GM19035 (cell line): Measurements from ENCODE around the gene SLC39A1.
A peak's percentile ranks its signal among the peaks of the same experiment; 100 is the strongest.
"Not testable (repeated sequence)": the region's sequence is repeated elsewhere in the genome, so short reads cannot be mapped to it uniquely, and the experiment has no call there.

Source experiments
- ATAC-seq: cut with Tn5 transposase; IDR thresholded peaks from one replicate; pipeline ENCODE4 v1.9.1; 2021; ENCODE audit not compliant: unreplicated experiment

The SLC39A1 gene, protein sequence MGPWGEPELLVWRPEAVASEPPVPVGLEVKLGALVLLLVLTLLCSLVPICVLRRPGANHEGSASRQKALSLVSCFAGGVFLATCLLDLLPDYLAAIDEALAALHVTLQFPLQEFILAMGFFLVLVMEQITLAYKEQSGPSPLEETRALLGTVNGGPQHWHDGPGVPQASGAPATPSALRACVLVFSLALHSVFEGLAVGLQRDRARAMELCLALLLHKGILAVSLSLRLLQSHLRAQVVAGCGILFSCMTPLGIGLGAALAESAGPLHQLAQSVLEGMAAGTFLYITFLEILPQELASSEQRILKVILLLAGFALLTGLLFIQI

DNA sequence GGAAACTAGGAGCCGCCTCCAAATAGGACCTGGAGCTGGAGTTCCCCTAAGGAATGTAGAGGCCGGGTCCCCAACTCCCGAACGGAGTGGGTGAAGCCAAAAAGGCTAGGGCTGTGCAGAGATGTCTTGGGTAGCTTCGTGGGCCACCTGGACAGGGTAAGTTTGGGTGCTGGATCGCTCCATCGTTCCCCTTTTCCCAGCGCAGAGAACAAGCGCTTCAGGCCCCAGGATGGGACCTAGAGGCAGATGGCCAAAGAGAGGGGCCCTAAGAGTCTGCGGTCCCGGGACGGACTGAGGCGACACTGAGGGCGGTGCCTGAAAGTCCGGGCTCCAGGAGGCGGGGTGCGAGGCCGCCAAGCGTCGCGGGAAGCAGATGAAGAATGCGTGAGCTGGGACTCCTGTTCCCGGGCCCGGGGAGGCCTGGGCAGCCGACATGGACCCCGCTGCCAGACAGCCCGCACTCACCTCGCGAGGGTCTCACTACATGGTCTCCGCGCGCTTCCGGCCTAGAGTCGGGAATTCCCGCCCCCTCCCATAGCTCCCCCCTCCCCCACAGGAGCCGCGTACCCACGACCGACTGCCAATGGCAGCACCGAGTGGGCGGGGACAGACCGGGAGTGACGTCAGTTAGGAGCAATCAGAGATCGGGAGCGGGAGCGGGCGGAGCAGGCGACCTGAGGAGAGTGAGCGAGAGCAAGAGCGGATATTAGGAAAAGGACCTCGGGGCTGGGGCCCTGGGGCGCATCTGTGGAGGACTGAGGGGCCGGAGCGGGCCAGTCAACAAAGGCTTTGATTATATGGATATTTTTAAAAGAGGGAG lies at the start of gene SLC39A1:
SLC39A1 (minus strand) TSS at position 508 of the 820 bp plus-strand sequence. CDS start 822 bp downstream, outside the sequence.
- ATAC-seq, result peak; percentile 48

DNA sequence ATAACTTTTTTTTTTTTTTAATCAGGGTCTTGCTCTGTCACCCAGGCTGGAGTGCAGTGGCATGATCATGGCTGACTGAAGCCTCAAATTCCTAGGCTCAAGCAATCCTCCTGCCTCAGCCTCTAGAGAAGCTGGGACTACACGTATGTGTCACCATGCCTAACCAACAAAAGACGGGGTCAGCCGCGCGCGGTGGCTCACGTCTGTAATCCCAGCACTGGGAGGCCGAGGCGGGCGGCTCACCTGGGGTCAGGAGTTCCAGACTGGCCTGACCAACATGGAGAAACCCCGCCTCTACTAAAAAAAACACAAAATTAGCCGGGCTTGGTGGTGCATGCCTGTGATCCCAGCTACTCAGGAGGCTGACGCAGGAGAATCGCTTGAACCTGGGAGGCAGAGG lies 49.2 kb upstream of the SLC39A1 start:
- ATAC-seq, result not testable (repeated sequence)

DNA sequence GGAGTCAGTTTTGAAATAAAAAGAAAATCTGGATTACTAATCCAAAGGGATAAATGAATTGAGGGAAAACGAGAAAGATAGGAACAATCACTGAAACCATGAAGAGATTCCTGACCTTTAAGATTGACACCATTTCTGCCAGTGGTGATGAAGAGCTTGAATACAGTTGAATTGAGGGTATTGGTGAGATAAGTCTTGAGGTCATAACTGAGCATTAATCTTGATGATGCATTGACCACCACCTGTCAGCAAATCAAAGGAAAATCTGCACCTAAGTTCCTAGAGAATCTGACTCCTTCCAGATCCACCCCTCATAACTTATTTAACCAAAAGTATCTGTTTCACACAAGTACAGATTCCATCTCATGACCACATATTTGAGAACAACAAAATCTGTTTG lies 48.8 kb upstream of the SLC39A1 start:
- no peak for ATAC-seq

DNA sequence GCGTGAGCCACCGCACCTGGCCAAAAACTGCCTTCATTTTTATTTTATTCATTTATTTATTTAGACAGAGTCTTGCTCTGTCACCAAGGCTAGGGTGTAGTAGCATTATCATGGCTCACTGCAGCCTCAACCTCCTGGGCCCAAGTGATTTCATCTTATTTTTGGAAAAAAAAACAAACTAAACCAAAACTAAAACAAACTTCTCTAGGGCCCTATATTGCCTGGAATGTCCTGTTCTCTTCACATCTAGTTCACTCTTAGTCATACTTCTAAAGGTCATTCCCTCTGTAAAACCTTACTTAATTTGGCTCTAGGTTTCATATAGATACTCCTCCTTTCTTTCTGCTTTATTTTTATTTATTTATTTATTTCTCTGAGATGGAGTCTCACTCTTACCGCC lies 42.8 kb upstream of the SLC39A1 start:
- ATAC-seq, result no peak

DNA sequence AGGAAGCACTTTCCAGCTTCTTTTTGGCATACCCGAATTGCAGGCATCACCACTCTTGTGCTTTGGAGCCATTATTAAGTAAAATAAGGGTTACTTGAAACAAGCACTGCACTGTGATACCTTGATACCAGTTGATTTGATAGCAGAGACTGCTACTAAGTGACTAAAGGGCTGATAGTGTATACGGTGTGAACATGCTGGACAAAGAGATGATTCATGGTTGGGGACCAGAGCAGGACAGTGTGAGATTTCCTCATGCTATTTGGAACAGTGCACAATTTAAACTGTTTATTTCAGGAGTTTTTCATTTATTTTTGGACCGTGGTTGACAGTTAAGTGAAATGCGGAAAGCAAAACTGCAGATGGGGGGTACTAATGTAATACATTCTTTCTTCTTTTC lies 37.1 kb upstream of the SLC39A1 start:
- no peak for ATAC-seq

DNA sequence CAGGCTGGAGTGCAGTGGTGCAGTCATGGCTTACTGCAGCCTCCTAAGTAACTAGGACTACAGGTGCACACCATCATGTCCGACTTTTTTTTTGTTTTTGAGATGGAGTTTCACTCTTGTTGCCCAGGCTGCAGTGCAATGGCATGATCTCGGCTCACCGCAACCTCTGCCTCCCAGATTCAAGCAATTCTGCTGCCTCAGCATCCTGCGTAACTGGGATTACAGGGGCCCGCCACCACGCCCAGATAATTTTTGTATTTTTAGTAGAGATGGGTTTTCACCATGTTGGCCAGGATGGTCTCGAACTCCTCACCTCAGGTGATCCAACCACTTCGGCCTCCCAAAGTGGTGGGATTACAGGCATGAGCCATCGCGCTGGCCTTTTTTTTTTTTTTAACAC lies 33.5 kb upstream of the SLC39A1 start:
- not testable (repeated sequence) for ATAC-seq

DNA sequence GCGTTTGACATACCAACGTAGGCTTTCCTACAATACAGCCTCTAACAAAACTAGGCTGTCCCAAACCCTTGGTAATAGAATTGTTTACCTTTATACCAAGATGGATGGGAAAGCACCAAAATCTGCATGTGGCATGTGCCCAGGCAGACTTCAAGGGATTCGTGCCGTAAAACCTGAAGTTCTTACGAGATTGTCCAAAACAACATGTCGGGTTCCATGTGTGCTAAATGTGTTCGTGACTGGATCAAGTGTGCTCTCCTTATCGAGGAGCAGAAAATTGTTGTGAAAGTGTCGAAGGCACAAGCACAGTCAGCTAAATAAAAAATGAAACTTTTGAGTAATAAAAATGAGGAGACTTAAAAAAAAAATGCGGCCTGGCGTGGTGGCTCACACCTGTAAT lies 32.3 kb upstream of the SLC39A1 start:
- no peak for ATAC-seq

DNA sequence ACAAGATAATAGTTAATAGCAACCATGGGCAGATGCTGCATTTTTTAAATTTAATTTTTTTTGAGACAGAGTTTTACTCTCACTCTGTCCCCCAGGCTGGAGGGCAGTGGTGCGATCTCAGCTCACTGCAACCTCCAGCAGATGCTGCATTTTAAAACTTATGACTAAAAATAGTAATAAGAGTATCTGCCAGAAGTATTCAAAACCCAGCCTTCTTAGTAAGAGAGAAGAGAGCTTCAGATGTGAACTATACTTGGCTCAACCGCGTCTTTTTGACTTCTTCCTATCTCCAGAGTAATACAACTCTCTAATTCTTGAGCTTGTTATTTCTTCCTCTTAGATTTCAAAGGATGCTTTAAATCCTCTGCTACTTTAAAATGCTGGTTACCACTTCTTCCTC lies 31.9 kb upstream of the SLC39A1 start:
- no peak for ATAC-seq

DNA sequence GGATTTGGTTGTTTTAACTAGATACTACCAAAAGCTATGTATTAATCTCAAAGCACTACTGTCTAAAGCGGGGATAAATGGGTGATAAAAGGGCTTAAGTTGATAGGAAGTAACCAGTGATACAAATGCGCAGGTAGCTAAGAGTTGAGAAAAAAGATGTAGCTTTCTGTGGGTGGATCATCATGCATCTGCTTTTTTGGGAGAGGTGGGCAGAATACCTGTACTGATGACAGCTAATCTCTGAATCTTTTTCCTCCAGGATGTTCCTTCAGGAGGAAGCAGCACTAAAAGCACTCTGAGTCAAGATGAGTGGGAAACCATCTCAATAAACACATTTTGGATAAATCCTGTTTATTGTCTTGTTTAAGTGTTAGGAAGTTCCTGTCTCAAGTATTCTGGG lies 28.5 kb upstream of the SLC39A1 start:
- ATAC-seq, result no peak

DNA sequence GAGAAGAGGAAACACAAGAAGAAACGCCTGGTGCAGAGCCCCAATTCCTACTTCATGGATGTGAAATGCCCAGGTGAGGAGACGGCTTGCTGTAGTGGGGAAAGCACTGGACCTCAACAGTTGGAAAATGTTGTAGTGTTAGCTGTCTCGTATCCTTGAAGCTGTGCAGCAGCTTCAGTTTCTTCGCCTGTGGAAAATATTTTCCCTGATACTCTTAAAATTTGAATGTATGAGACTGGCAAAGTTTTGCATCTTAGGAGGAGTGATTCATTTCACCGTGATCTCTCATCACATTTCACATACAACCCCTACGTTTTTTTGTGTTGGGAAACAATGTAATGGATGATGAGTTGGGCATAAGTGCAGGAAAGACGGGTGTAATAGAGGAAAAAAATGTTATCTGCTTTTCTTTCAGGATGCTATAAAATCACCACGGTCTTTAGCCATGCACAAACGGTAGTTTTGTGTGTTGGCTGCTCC lies 27.9 kb upstream of the SLC39A1 start:
- ATAC-seq, result no peak

DNA sequence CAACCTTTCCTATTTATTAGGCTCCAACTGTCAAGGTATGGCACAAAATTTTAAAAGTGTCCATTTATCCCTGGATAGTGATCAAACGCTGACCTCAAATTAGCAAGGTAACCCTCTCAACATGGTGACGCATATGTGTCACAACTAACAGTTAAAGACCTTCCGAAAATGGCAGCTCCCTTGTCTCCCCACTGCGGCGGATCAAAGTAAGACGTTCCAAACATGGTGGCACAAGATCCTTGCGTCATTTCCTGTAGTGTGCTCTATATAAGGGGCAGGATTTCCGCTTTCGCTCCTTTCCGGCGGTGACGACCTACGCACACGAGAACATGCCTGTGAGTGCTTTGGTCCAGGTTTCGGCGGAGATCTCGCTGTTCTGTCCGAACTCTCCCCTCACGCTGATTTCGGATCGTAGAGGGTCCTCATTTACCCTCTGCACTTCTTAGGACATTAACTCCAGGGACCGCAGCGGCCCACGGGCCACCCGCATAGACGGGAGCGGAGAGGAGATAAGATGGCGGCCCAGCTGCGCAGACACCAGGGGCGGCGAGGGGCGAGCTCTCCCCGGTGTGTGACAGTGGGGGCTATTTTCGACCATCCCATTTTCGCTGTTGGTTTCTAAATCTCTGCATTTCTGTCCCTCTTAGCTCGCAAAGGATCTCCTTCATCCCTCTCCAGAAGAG lies 27.3 kb upstream of the SLC39A1 start, which contains the start of gene RPS27:
RPS27 (plus strand) TSS at position 295 of the 683 bp plus-strand sequence; CDS start at position 330, 35 bp downstream.
- ATAC-seq, result peak; percentile 80

DNA sequence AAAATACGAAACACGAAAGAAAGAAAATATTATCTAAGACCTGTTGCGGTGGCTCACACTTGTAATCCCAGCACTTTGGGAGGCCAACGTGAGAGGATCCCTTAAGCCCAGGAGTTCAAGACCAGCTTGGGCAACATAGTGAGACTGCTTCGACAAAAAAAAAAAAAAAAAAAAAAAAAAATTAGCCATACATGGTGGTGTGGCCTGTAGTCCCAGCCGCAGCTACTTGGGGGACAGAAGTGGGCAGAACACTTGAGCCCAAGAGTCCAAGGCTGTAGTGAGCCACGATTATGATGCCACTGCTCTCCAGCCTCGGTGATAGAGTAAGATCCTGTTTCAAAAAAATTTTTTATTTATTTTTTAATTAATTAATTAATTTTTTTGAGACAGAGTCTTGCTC lies 24.3 kb upstream of the SLC39A1 start:
- no peak for ATAC-seq

DNA sequence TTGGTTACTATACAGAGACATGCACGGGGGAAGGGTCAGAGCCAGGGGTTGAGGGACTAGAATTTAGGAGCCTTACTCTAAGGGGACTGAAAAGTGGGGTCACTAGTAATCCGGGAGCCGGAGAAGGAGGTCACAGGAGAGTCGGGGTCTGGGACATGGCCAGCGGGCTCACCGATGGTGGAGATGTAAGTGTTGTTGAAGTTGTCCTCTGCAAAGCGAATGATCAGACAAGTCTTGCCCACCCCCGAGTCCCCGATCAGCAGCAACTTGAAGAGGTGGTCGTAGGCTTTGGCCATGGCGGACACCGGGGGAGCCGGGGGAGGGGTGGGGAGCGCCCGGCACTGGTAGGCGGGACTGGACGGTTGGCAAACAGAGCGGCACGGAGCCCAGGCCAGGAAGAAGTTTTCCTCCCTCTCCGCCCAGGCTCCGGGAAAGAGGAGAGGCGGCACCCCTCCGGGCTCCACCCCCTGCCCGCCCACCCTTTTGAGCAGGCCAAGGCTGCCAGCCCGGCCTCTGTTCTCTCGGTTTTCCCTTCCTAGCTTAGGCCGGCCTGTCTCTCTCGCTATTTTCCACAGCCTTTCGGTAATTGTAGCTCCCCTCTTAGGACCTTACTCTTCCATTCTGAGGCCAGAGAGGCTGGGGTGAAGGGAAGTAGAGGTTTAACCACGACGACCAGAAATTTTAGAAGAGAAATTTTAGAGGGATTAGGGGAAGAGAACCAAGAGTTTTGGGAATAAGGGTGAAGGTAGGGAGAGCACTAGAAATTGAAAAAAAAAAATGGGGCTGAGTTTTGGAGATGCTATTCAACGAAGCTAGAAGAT lies 22.8 kb upstream of the SLC39A1 start, which contains the start of gene RAB13:
RAB13 (minus strand) TSS at position 399 of the 821 bp plus-strand sequence; CDS start at position 296, 103 bp downstream.
- no peak for ATAC-seq

DNA sequence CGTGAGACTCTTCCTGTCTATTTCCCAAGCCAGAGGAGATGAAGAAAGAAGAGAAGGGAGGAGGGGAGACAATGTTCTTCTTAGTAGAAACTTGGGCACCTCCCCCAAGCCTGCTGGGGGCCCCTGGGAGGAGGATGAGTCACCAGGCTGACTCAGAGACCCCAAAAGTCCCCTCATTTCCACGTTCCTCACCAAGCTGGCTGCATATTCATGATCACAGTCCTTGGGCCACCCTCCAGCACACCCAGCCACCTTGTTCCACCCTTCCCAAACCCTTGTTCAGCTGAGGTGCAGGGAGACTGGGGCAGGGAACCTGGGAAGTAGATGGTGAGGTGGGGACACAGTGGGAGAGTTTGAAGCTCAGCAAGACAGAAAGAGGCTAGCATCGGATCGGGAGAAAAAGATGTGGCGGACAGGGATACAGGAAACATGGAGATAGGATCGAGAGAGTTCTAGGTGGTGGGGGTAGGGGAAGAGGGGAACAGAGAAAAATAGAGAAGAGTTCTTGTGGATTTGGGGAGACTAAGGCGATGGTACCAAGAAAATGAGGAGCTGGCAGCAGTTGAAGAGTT lies 22.1 kb upstream of the SLC39A1 start:
- no peak for ATAC-seq

DNA sequence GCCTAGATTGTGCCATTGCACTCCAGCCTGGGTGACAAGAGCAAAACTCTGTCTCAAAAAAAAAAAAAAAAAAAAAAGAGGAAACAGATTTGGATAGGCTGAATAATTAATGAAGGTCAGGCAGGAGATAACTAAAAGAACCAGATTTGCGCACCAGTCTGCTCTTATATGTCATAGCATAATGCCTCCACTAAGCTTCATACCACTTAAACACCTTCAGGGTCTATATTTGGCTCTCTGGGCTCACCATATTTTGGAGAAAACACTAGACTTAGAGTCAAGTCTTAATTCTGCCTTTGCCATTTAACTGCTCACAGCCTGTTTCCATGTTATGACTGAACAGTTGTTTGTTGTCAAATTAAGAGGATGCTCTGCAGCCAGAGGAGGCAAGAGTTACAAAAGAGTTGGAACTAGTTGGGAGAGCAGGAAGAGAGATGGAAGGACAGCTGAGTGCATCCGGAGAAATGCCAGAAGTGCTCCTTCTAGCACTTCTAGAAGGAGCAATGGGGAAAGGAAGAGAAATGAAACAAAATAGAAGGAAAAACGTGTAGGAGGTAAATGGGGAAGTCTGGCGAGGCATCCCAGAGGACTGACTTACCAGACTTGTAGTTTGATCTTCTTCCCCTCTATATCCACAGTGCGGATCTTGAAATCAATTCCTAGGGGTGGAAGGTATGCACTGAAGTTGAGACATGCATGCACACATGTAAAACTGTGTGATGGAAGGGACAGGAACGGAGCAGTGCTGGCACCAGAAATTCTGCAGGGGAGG lies 21.0 kb upstream of the SLC39A1 start:
- ATAC-seq, result no peak

DNA sequence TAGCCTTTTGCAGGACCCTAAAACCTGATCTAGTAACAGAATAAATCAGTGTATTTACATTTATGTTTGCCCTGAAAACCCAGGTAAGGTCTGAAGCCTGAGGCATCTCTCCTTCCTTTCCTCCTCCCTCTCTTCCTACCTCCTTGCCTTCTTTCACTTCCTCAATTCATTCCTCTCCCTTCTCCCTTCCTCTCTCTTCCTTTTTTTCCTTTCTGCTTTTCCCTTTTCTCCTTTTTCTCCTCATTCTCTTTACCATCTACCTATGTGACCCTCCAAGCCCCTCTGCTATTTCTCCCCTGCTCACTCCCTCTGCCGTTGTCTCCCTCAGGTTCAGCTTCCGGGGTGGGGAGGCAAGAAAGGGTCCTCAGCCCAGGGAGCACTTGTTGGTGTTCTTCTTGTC lies 18.4 kb upstream of the SLC39A1 start:
- not testable (repeated sequence) for ATAC-seq

DNA sequence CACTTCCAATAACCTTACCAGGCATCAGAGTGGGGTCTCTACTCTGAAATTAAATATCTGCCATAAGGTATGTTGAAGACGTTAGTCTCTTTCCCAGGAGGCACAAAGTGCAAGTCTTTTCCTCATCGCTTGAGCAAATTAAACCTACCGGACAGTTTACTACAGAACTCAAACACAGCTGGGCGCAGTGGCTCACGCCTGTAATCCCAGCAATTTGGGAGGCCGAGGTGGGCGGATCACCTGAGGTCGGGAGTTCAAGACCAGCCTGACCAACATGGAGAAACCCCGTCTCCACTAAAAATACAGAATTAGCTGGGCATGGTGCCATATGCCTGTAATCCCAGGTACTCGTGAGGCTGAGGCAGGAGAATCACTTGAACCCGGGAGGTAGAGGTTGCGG lies 15.8 kb upstream of the SLC39A1 start:
- not testable (repeated sequence) for ATAC-seq

DNA sequence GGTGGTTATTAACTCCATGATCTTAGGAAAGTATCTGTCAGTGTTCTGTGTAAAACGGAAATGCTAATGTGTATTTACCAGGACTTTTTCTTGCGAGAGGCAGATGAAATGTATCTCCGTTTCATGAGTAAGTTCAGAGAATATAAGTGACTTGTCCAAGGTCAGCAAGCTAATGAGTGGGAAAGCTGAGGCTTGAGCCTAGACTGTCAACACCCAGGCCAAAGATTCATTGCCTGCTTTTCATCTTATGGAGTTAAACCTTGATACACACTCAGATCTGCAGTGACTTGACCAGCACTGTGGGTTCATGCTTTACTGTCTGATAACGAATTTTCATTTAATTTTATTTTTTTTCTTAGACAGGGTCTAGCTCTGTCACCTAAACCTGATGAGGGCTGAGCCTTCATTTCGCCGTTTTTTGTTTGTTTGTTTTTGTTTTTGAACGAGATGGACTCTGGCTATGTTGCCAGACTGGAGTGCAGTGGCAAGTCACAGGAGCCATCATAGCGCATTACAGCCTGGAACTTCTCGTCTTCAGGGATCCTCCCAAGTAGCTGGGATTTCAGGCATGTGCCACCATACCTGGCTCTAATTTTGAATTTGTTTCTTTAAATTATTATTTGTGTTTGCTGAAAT lies 15.1 kb upstream of the SLC39A1 start:
- no peak for ATAC-seq
